ENCODE results near the gene MAP2K6. TPM values are rescaled to one million over a fixed set of nuclear protein-coding genes. Genes with fewer than 3 reads are reported as not detected.

Gene MAP2K6
- total RNA-seq, 1 donor from 2014 or later: 1.4 TPM

DNA sequence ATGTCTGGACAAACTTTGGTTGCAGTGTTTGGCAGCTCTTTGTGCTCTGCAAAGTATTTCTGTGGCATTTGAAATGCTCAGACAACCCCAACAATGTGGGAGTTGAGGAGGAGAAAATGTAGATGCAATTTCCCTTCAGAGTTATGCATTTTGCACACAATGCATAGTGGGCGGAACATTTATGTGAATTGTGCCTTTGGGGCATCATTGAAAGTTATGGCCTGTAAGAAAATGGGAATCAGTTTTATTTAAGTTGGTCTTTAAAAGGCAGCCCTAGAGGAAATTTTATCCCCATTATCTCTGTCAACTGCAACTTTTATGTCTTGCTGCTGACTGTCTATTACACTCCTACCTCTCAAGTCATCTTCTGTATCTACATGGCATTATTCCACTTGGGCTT is 176.2 kb downstream of the MAP2K6 start:
- Mint-ChIP-seq H3K4me3 (no peak overlapping the region), H3K27me3 (peaks cover 15% of the 10 kb centered on the region), H3K4me1 (no peaks in the 10 kb centered on the region), H3K27ac (no peak overlapping the region), H3K36me3 (ENCODE audit: low read depth) (no peaks in the 10 kb centered on the region), H3K9me3 (no peaks in the 10 kb centered on the region)
- intact Hi-C loops (cut with micrococcal nuclease): no loop called here
- no peak for DNase-seq

DNA sequence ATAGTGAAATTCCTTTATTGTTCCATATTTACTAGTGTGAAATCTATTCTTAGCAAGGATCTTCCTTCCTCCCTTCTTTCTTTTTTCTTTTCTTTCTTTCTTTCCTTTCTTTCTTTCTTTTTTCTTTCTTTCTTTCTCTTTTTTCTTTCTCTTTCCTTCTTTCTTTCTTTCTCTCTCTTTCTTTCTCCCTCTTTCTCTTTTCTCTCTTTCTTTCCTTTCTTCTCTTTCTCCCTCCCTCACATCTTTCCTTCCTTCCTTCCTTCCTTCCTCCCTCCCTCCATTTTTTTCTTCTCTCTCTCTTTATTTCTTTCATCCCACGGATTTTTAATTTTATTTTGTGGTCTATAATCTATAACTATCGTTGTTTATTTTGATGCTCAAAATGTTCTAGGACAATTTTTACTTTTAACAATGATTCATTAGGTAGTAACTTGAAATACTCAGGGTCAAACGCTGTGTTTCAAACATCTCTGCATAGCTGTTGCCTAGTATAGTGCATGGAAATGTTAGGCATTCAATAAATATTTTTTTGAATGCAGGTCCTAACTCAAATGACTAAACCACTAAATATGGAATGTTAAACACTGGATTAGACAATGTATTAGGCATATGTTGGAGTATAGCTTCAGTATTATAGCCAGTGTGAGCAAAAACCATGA is 178.3 kb downstream of the MAP2K6 start:
- H3K27ac Mint-ChIP-seq: no peak overlapping the region
- no peak for DNase-seq
- H3K4me3 Mint-ChIP-seq: no peak overlapping the region
- intact Hi-C loops (cut with micrococcal nuclease): no loop called here
- H3K36me3 Mint-ChIP-seq (ENCODE audit: low read depth): no peaks in the 10 kb centered on the region
- no peaks in the 10 kb centered on the region for H3K4me1 Mint-ChIP-seq
- peaks cover 16% of the 10 kb centered on the region for H3K27me3 Mint-ChIP-seq
- H3K9me3 Mint-ChIP-seq: no peaks in the 10 kb centered on the region

GRCh38 chr17:69593351-69593715 is 178.8 kb downstream of the MAP2K6 start:
- Mint-ChIP-seq H3K9me3 (no peaks in the 10 kb centered on the region), H3K4me3 (no peak overlapping the region), H3K27me3 (peaks cover 18% of the 10 kb centered on the region), H3K4me1 (peaks cover 1% of the 10 kb centered on the region), H3K27ac (no peak overlapping the region), H3K36me3 (ENCODE audit: low read depth) (no peaks in the 10 kb centered on the region)
- intact Hi-C loops (cut with micrococcal nuclease): no loop called here
- no peak for DNase-seq

DNA sequence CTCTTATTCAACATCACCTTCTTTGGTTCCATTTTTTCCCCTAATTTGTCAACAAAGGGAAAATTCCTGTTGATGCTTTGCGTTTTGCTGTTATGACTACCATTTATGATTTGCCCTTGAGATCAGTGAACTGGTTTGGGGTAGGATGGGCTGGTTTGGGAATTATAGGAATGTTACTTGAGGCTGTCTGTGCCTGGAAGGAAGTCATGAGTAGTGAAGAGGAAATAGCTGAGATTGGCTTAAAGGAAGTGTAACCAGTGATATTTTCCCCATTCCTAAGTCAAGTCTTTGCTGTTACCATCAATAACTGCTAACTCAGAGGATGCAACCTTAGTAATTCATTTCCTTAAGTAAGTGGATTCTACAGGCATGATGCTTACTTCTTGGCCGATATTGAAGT is 179.2 kb downstream of the MAP2K6 start:
- no peak for DNase-seq
- intact Hi-C loops (cut with micrococcal nuclease): no loop called here
- Mint-ChIP-seq H3K36me3 (ENCODE audit: low read depth) (no peaks in the 10 kb centered on the region), H3K27me3 (peaks cover 18% of the 10 kb centered on the region), H3K27ac (no peak overlapping the region), H3K9me3 (no peaks in the 10 kb centered on the region), H3K4me1 (peaks cover 1% of the 10 kb centered on the region), H3K4me3 (no peak overlapping the region)

DNA sequence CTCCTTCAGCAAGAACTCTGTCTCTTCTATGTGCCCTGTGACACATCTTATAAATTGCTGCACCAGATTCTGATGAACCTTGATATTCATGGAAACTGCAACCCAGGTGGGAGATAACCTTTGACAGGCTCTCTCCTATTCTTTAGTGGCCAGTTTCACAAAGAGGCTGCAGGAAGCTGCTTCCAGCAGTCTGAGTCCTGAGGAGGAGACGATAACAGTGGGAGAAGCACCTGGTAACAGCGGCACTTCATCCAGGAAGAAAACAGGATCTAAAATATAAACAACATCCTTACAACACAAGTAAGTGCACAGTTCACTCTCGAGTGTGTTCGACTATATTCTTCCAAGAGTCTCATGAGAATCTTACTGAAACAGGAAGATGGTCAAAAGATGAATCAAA is 180.1 kb downstream of the MAP2K6 start:
- Mint-ChIP-seq H3K27ac (no peak overlapping the region), H3K4me3 (no peak overlapping the region), H3K27me3 (peaks cover 21% of the 10 kb centered on the region), H3K36me3 (ENCODE audit: low read depth) (no peaks in the 10 kb centered on the region), H3K4me1 (peaks cover 1% of the 10 kb centered on the region), H3K9me3 (no peaks in the 10 kb centered on the region)
- intact Hi-C loops (cut with micrococcal nuclease): no loop called here
- DNase-seq: no peak

- Mint-ChIP-seq H3K27ac (no peak overlapping the region), H3K4me1 (peaks cover 1% of the 10 kb centered on the region), H3K27me3 (peaks cover 22% of the 10 kb centered on the region), H3K9me3 (no peaks in the 10 kb centered on the region), H3K4me3 (no peak overlapping the region), H3K36me3 (ENCODE audit: low read depth) (no peaks in the 10 kb centered on the region)
- no peak for DNase-seq
- intact Hi-C loops (cut with micrococcal nuclease): no loop called here
Measured at GRCh38 chr17:69596141-69596540, 181.6 kb downstream of the MAP2K6 start.

DNA sequence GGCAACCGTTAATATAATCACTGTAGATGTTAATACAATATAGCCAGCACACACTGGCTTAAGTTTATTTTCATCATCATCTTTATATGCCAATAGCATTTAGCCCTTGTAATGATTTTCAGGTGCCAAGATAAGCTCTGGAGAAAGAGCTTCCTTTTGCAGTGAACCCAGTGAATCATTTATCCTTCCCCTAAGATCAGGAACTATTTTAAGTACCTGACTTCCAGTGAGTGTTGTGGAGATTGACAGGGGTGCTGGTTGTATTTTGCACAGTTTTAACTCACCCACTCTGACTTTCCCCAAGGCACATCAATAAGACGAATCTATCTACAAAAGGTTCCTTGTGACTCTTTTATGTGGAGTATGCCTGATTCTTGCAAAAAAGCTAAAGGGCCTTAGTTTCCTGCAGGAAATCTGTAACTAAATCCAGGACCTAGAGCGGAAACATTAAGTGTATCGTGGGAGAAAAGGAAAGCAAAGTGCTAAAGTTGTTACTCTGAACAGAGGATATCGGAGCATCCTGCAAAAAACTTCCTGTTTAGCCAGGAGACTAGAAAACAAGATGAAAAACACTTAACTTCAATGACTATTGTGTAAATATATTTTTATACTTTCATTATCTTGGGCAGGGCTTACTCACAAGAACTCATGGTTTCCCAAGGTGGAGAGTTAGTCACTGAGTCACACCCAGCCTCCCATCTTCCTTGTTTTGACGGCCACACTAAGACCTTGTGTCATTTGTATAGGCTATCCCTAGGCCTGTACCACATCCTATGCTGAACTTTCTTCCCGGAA is 183.6 kb downstream of the MAP2K6 start:
- H3K4me1 Mint-ChIP-seq: peaks cover 5% of the 10 kb centered on the region
- H3K27ac Mint-ChIP-seq: no peak overlapping the region
- DNase-seq: no peak
- peaks cover 14% of the 10 kb centered on the region for H3K27me3 Mint-ChIP-seq
- H3K4me3 Mint-ChIP-seq: no peak overlapping the region
- H3K9me3 Mint-ChIP-seq: no peaks in the 10 kb centered on the region
- no peaks in the 10 kb centered on the region for H3K36me3 Mint-ChIP-seq (ENCODE audit: low read depth)
- intact Hi-C loops (cut with micrococcal nuclease): no loop called here

DNA sequence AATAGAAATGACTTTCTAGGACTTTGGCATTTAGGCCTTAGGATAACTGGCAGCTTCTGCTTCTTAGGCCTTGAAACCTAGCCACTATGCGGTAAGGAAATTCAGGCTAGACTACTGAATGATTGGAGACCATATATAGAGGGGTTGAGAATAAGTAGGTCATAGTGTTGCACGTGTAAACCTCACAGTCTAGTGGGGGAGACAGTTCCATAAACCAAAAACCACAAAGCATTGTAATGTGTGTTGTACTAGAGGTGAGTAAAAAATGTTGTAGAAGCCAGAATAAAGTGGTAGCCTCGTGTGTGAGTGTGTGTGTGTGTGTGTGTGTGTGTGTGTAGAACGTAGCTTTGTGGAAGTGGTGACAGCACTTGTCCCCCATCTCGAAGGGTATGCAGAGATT is 188.5 kb downstream of the MAP2K6 start:
- Mint-ChIP-seq H3K36me3 (ENCODE audit: low read depth) (no peaks in the 10 kb centered on the region), H3K4me1 (peaks cover 17% of the 10 kb centered on the region), H3K27me3 (peaks cover 6% of the 10 kb centered on the region), H3K9me3 (no peaks in the 10 kb centered on the region), H3K4me3 (no peak overlapping the region), H3K27ac (no peak overlapping the region)
- no peak for DNase-seq
- intact Hi-C loops (cut with micrococcal nuclease): no loop called here

Other genes with a start within 250 kb of the MAP2K6 start
- 0.24 and 0.37 TPM in 2 replicates for gene ABCA10, start 185.9 kb upstream of the MAP2K6 start, total RNA-seq
- gene ABCA5, start 87.6 kb upstream of the MAP2K6 start, total RNA-seq: 12.0 and 13.3 TPM in 2 replicates